Muscle layer of colon (tissue), 2 donors: ENCODE results near the gene KLF1.

Experiments
- H3K27ac ChIP-seq: one replicate; pipeline ENCODE4 v1.7.0; 2013; ENCODE audit warnings: low read depth, mild to moderate bottlenecking, low read length, moderate library complexity
- H3K27me3 ChIP-seq, 2 donors: one replicate each; pipeline ENCODE4 v1.7.0; 2013; ENCODE audit warnings: low read length in 2 of 2, mild to moderate bottlenecking in 2 of 2; ENCODE audit not compliant: insufficient read depth in 2 of 2, control insufficient read depth in 1 of 2
- H3K36me3 ChIP-seq: one replicate; pipeline ENCODE4 v1.7.0; 2013; ENCODE audit warnings: mild to moderate bottlenecking, low read length; ENCODE audit not compliant: insufficient read depth
- H3K4me1 ChIP-seq: one replicate; pipeline ENCODE4 v1.7.0; 2013; ENCODE audit warnings: mild to moderate bottlenecking, low read length; ENCODE audit not compliant: insufficient read depth
- H3K4me3 ChIP-seq, 2 donors: one replicate each; pipeline ENCODE4 v1.7.0; 2013; ENCODE audit warnings: low read length in 2 of 2, low read depth in 1 of 2, mild to moderate bottlenecking in 1 of 2, moderate library complexity in 1 of 2
- H3K9ac ChIP-seq: one replicate; pipeline ENCODE4 v1.7.0; 2013; ENCODE audit warnings: low read length
- H3K9me3 ChIP-seq: one replicate; pipeline ENCODE4 v1.7.0; 2013; ENCODE audit warnings: mild to moderate bottlenecking, low read length
- donor health status: abdominal sarcoma.
- donor health status: Adenocarcinoma of cecum.

KLF1 gene

DNA sequence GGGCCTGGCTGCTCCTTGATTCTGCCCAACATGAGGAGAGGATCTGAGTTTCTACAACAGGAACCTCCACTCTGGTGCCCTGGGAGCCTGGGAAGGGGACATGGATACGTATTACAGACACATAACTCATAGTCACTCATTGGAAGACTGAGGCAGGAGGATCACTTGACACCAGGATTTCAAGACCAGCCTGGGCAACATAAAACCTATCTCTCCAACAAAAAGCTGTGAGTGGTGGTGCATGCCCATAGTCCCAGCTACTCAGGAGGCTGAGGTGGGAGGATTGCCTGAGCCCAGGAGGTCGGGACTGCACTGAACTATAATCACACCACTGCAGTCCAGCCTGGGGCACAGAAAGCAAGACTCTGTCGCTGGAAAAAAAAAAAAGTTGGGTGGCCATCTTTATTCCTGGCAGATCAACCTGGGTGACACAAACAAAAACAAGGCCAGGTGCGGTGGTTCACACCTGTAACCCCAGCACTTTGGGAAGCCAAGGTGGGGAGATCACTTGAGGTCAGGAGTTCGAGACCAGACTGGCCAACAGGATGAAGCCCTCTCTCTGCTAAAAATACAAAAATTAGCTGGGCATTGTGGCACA, 1.1 kb upstream of the KLF1 start:
- H3K27me3 ChIP-seq, result peaks cover 11 to 20% of the 10 kb centered on the region in 2 donors

DNA sequence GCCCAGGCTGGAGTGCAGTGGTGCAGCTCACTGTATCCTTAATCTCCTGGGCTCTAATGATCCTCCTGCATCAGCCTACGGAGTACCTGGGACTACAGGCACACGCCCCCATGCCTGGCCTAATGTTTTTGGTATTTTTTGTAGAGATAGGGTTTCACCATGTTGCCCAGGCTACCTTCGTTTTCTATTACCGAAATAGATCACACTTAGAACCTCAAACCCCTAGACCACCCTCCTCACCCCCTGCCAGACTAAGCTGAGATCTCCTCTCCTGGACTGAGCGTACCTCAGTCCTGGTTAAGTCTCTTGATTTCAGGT, 391 bp downstream of the KLF1 start:
- Histone ChIP-seq H3K27ac (no peak overlapping the region), H3K27me3 (peaks cover 11 to 20% of the 10 kb centered on the region in 2 donors), H3K4me3 (no peak overlapping the region), H3K9ac (no peak overlapping the region), H3K36me3 (no peaks in the 10 kb centered on the region), H3K4me1 (peaks cover 6% of the 10 kb centered on the region), H3K9me3 (no peaks in the 10 kb centered on the region)

More for the DNA sequence above, 1.1 kb upstream of the KLF1 start:
- no peaks in the 10 kb centered on the region for H3K9me3 ChIP-seq
- peaks cover 14% of the 10 kb centered on the region for H3K4me1 ChIP-seq
- no peak overlapping the region for H3K27ac ChIP-seq
- no peak overlapping the region for H3K9ac ChIP-seq
- no peak overlapping the region for H3K4me3 ChIP-seq
- peaks cover 2% of the 10 kb centered on the region for H3K36me3 ChIP-seq

DNA sequence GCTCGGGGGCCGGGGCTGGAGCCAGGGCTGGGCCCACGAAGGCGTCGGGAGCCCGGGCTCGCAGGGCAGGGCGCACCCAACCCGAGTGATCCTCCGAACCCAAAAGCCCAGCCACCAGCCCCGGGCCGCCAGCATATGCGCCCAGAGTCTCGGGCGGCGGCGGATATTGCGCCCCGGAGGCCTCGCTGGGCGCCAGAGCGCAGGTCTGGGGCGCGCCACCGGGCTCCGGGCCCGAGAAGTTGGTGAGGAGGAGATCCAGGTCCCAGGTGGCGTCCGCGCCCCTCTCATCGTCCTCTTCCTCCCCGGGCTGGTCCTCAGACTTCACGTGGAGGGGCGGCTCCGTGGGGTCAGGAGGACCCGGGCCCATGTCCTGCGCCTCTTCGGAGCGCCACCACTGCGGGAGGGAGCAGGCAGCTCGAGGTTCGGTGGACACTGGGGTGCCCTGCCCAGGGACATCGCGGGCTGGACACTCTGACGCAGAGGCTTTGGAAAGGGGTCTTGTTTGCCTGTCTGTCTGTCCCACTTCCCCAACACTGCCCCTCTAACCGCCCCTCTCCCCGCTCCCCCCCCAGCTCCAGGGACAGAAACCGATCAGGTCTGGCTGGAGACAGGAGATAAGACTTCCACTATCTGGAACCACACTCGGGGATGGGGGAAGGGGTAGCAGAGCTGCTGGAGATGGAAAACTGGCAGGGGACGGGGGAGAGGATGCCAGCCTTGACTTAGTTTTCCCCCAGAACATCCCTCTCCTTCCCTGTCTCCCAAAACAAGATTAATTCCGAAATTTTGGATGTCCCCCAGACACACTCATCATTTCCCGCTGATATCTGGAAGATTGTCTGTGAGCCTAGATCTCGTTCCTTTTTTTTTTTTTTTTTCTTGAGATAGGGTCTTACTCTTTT, 1.0 kb downstream of the KLF1 start:
- H3K4me3 ChIP-seq, result no peak overlapping the region
- H3K36me3 ChIP-seq, result no peaks in the 10 kb centered on the region
- H3K9me3 ChIP-seq, result no peaks in the 10 kb centered on the region
- H3K27ac ChIP-seq, result no peak overlapping the region
- H3K9ac ChIP-seq, result no peak overlapping the region
- H3K27me3 ChIP-seq, result peaks cover 11 to 20% of the 10 kb centered on the region in 2 donors
- H3K4me1 ChIP-seq, result peaks cover 4% of the 10 kb centered on the region

- Histone ChIP-seq H3K9me3 (no peaks in the 10 kb centered on the region), H3K4me3 (no peak overlapping the region), H3K4me1 (peaks cover 2% of the 10 kb centered on the region), H3K36me3 (no peaks in the 10 kb centered on the region), H3K9ac (no peak overlapping the region), H3K27ac (no peak overlapping the region), H3K27me3 (peaks cover 11 to 20% of the 10 kb centered on the region in 2 donors)
Measured at GRCh38 chr19:12884926-12885748, 1.9 kb downstream of the KLF1 start.

GRCh38 chr19:12884627-12884925, 2.4 kb downstream of the KLF1 start:
- peaks cover 3% of the 10 kb centered on the region for H3K4me1 ChIP-seq
- H3K9me3 ChIP-seq, result no peaks in the 10 kb centered on the region
- peaks cover 11 to 20% of the 10 kb centered on the region in 2 donors for H3K27me3 ChIP-seq
- H3K36me3 ChIP-seq, result no peaks in the 10 kb centered on the region
- no peak overlapping the region for H3K27ac ChIP-seq
- no peak overlapping the region for H3K4me3 ChIP-seq
- H3K9ac ChIP-seq, result no peak overlapping the region

GRCh38 chr19:12884202-12884601, 2.8 kb downstream of the KLF1 start:
- no peak overlapping the region for H3K4me3 ChIP-seq
- peaks cover 3% of the 10 kb centered on the region for H3K4me1 ChIP-seq
- no peaks in the 10 kb centered on the region for H3K9me3 ChIP-seq
- H3K27ac ChIP-seq, result no peak overlapping the region
- H3K36me3 ChIP-seq, result no peaks in the 10 kb centered on the region
- no peak overlapping the region for H3K9ac ChIP-seq
- peaks cover 11 to 20% of the 10 kb centered on the region in 2 donors for H3K27me3 ChIP-seq

DNA sequence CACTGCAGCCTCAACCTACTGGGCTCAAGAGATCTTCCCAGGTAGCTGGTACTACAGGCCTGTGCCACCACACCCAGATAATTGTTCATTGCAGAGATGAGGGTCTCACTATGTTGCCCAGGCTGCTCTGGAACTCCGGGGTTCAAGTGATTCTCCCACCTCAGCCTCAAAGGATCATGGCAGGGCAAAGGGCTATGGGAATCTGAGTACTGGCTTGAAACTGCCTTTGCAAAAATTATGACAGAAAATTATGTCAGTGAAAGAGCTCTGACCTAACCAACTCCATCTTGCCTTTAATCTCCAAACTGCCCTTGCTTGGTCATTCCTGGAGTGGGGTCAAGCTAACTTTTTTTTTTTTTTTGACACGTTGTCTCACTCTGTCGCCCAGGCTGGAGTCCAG, 4.4 kb downstream of the KLF1 start:
- H3K4me1 ChIP-seq, result peaks cover 3% of the 10 kb centered on the region
- peaks cover 8% of the 10 kb centered on the region for H3K36me3 ChIP-seq
- H3K4me3 ChIP-seq, result no peak overlapping the region
- H3K27me3 ChIP-seq, result peaks cover 11 to 20% of the 10 kb centered on the region in 2 donors
- H3K27ac ChIP-seq, result no peak overlapping the region
- no peaks in the 10 kb centered on the region for H3K9me3 ChIP-seq
- H3K9ac ChIP-seq, result no peak overlapping the region

GRCh38 chr19:12881172-12881808, 5.7 kb downstream of the KLF1 start, which contains the start of gene DNASE2:
TSS of gene DNASE2 (minus strand) at chr19:12881449. CDS start at chr19:12881375, 74 bp downstream.
- Histone ChIP-seq H3K9me3 (no peaks in the 10 kb centered on the region), H3K36me3 (peaks cover 8% of the 10 kb centered on the region)

GRCh38 chr19:12880551-12881171, 6.3 kb downstream of the KLF1 start:
- peak overlapping the region; percentile 34 for H3K9ac ChIP-seq
- H3K9me3 ChIP-seq, result no peaks in the 10 kb centered on the region
- H3K27me3 ChIP-seq, result peaks cover 5 to 16% of the 10 kb centered on the region in 2 donors
- H3K36me3 ChIP-seq, result peaks cover 8% of the 10 kb centered on the region
- peaks cover 3% of the 10 kb centered on the region for H3K4me1 ChIP-seq
- peak overlapping the region; percentile 81 for H3K27ac ChIP-seq
- peak overlapping the region; percentile 73 to 75 for H3K4me3 ChIP-seq

More at GRCh38 chr19:12881172-12881808, 5.7 kb downstream of the KLF1 start, which contains the start of gene DNASE2:
- Histone ChIP-seq H3K9ac (peak within 1 kb of the TSS; percentile 34), H3K4me1 (peaks cover 3% of the 10 kb centered on the region), H3K27me3 (peaks cover 6 to 20% of the 10 kb centered on the region in 2 donors), H3K27ac (peak within 1 kb of the TSS; percentile 81), H3K4me3 (peak within 1 kb of the TSS; percentile 73 to 75)

- Histone ChIP-seq H3K27me3 (no peaks in the 10 kb centered on the region), H3K4me3 (no peak overlapping the region), H3K4me1 (peaks cover under 1% of the 10 kb centered on the region), H3K9ac (no peak overlapping the region), H3K27ac (no peak overlapping the region), H3K36me3 (peaks cover 8% of the 10 kb centered on the region), H3K9me3 (no peaks in the 10 kb centered on the region)
Measured at GRCh38 chr19:12875086-12875485, 11.9 kb downstream of the KLF1 start.
